Measurements from ENCODE around the gene CERKL. TPM values are rescaled to one million over a fixed set of nuclear protein-coding genes. Genes with fewer than 3 reads are reported as not detected.

CERKL gene
- total RNA-seq, 4 donors from 2014 or later = not detected

DNA sequence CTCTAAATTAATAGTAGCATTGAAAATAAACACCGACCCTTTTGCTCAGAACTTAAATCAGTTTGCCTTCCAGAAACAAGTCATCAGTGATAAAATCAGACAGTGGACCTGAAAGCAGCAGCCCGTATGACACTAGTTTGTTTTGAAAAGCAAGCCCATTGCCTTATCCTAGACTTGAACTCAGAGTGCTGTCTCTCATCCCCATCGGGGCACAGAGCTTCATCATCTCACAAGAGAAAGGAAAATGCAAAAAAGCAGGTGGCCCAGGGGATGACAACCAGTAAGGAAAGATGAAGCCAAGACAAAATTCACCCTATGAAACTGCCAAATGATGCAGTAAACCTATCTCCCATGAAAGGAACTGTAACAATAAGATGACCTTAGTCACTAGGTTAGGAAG lies 71.2 kb downstream of the CERKL start:
- Histone ChIP-seq H3K4me3 (no peak overlapping the region), H3K9me3 (no peaks in the 10 kb centered on the region), H3K4me1 (no peaks in the 10 kb centered on the region), H3K27ac (no peak overlapping the region), H3K27me3 (peaks cover 8% of the 10 kb centered on the region), H3K36me3 (no peaks in the 10 kb centered on the region)
- no peak for TF ChIP-seq EP300 (IDR thresholded peaks at IDR 0.05)
- no peak for TF ChIP-seq POLR2A (IDR thresholded peaks at IDR 0.05)
- TF ChIP-seq, protein P1, sequence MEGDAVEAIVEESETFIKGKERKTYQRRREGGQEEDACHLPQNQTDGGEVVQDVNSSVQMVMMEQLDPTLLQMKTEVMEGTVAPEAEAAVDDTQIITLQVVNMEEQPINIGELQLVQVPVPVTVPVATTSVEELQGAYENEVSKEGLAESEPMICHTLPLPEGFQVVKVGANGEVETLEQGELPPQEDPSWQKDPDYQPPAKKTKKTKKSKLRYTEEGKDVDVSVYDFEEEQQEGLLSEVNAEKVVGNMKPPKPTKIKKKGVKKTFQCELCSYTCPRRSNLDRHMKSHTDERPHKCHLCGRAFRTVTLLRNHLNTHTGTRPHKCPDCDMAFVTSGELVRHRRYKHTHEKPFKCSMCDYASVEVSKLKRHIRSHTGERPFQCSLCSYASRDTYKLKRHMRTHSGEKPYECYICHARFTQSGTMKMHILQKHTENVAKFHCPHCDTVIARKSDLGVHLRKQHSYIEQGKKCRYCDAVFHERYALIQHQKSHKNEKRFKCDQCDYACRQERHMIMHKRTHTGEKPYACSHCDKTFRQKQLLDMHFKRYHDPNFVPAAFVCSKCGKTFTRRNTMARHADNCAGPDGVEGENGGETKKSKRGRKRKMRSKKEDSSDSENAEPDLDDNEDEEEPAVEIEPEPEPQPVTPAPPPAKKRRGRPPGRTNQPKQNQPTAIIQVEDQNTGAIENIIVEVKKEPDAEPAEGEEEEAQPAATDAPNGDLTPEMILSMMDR (IDR thresholded peaks at IDR 0.05) = no peak
- TF ChIP-seq POLR2AphosphoS5 (IDR thresholded peaks at IDR 0.05) = no peak
- WGBS = 56% methylated on average over 3 of the region's 3 CpGs
- no peak for DNase-seq (ENCODE audit: low spot score in 2 of 2)

DNA sequence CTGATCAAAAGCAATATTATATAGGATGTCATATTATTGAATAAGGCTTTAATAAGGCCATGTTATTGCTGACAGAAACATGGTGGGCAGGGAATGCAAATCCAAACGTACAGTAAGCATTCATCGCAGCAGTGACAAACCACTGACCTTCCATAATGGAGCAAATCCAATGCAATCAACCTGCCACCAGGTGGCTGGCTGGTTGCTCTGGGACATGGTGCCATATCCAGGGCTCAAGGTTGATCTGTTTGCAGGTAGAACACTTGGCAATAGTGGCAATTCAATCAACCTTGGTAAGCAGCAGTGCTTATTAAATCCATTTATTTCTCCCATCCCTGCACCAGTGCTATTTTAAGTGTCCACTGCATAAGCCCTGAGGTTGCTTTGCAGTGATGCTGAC lies 75.4 kb downstream of the CERKL start:
- Histone ChIP-seq H3K4me3 (no peak overlapping the region), H3K36me3 (no peaks in the 10 kb centered on the region), H3K4me1 (no peaks in the 10 kb centered on the region), H3K27ac (no peak overlapping the region), H3K9me3 (no peaks in the 10 kb centered on the region), H3K27me3 (peaks cover 8% of the 10 kb centered on the region)
- TF ChIP-seq POLR2AphosphoS5 (IDR thresholded peaks at IDR 0.05) (no peak), EP300 (IDR thresholded peaks at IDR 0.05) (no peak), POLR2A (IDR thresholded peaks at IDR 0.05) (no peak)
- TF ChIP-seq, protein P1 (IDR thresholded peaks at IDR 0.05) = no peak
- WGBS = 76% methylated on average over 2 of the region's 2 CpGs
- no peak for DNase-seq (ENCODE audit: low spot score in 2 of 2)

DNA sequence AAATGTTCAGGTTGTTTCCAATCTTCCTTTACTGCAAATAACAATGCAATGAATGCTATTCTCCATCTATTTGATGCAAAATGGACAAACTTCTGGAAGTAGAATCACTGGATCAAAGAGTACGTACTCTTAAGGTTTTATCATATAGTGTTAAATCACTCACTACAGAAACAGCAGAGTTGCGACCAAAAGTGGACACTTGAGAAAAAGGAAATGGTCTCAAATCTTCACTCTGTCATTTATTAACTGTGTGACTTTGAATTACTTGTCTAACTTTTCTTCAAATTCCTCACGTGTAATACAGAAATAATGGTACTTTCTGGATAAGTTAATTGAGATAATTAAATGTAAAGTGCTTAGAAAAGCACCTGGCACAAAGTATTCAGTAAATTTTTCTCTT lies 78.1 kb downstream of the CERKL start:
- no peaks in the 10 kb centered on the region for H3K9me3 ChIP-seq
- H3K36me3 ChIP-seq = no peaks in the 10 kb centered on the region
- no peaks in the 10 kb centered on the region for H3K4me1 ChIP-seq

DNA sequence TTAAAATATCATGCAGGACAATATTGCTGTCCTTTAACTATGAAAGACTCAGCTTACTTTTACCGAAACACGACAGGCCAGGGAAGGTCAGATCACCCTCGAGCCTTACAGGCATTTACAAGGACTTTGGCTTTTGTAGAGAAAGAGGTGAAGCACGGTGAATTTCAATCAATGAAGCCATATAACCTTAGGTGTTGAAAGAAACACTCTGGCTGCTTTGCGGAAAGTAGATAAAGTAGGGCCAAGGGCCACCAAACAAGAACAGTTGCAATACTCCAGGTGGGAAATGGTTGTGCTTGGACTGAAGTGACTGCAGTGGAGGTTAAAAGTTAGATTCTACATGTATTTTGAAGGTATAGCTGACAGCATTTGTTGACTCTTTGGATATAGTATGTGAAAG lies 80.5 kb downstream of the CERKL start:
- Histone ChIP-seq H3K4me3 (no peak overlapping the region), H3K27me3 (no peaks in the 10 kb centered on the region), H3K9me3 (no peaks in the 10 kb centered on the region), H3K27ac (no peak overlapping the region), H3K4me1 (no peaks in the 10 kb centered on the region), H3K36me3 (no peaks in the 10 kb centered on the region)
- TF ChIP-seq EP300 (IDR thresholded peaks at IDR 0.05) (no peak), POLR2AphosphoS5 (IDR thresholded peaks at IDR 0.05) (no peak), POLR2A (IDR thresholded peaks at IDR 0.05) (no peak)
- TF ChIP-seq, protein P1 (IDR thresholded peaks at IDR 0.05) = no peak
- DNase-seq (ENCODE audit: low spot score in 2 of 2) = no peak
- 85% methylated on average over 5 of the region's 5 CpGs for WGBS

More for the DNA sequence above, 78.1 kb downstream of the CERKL start:
- WGBS = 64% methylated on average over 3 of the region's 3 CpGs
- no peak overlapping the region for H3K27ac ChIP-seq
- H3K4me3 ChIP-seq = no peak overlapping the region
- H3K27me3 ChIP-seq = no peaks in the 10 kb centered on the region
- TF ChIP-seq POLR2AphosphoS5 (IDR thresholded peaks at IDR 0.05) = no peak
- TF ChIP-seq EP300 (IDR thresholded peaks at IDR 0.05) = no peak
- TF ChIP-seq, protein P1 (IDR thresholded peaks at IDR 0.05) = no peak
- no peak for TF ChIP-seq POLR2A (IDR thresholded peaks at IDR 0.05)
- no peak for DNase-seq (ENCODE audit: low spot score in 2 of 2)

DNA sequence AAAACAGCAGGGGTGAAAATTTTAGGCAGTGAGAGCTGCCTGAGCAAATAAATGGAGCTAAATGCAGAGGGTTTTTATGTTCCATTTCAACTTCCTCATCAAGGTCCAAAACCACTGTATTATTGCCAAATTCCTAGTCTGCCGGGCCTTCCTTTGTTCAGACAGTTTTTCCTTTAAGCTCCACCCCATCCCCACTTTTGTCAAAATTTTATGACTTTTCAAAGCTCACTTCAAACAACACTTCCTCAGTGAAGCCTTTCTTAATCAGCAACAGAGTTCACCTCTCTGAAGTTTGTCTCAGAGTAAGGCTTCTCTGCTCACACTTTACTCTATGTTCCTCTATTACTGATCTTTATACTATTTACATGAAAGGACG lies 81.3 kb downstream of the CERKL start:
- no peak for TF ChIP-seq EP300 (IDR thresholded peaks at IDR 0.05)
- TF ChIP-seq, protein P1 (IDR thresholded peaks at IDR 0.05) = no peak
- no peak for TF ChIP-seq POLR2A (IDR thresholded peaks at IDR 0.05)
- no peak for TF ChIP-seq POLR2AphosphoS5 (IDR thresholded peaks at IDR 0.05)
- H3K4me3 ChIP-seq = no peak overlapping the region
- 46% methylated on average over 2 of the region's 2 CpGs for WGBS
- H3K4me1 ChIP-seq = no peaks in the 10 kb centered on the region
- H3K27ac ChIP-seq = no peak overlapping the region
- DNase-seq (ENCODE audit: low spot score in 2 of 2) = no peak
- no peaks in the 10 kb centered on the region for H3K27me3 ChIP-seq
- no peaks in the 10 kb centered on the region for H3K36me3 ChIP-seq
- H3K9me3 ChIP-seq = no peaks in the 10 kb centered on the region
